ENCODE measurements around the gene CNOT1. TPM values are rescaled to one million over a fixed set of nuclear protein-coding genes. Genes with fewer than 3 reads are reported as not detected.
"Not testable (repeated sequence)": the region's sequence is repeated elsewhere in the genome, so short reads cannot be mapped to it uniquely, and the experiment has no call there.

CNOT1 gene
- total RNA-seq, 1 donor: 136 TPM

- DNase-seq (ENCODE audit: low read depth): no peak
- H3K4me3 ChIP-seq (ENCODE audit: low read depth, low read length): no peak overlapping the region
- no peak for TF ChIP-seq CTCF (IDR thresholded peaks at IDR 0.05; ENCODE audit: insufficient read depth, low read length)
Measured at GRCh38 chr16:58639230-58639629, 9.6 kb upstream of the CNOT1 start.

GRCh38 chr16:58638148-58639036, 8.8 kb upstream of the CNOT1 start:
- no peak overlapping the region for H3K4me3 ChIP-seq (ENCODE audit: low read depth, low read length)
- peak; percentile 54 for TF ChIP-seq CTCF (IDR thresholded peaks at IDR 0.05; ENCODE audit: insufficient read depth, low read length)
- DNase-seq (ENCODE audit: low read depth): peak; percentile 89

- not testable (repeated sequence) for H3K4me3 ChIP-seq (ENCODE audit: low read depth, low read length); DNase-seq (ENCODE audit: low read depth)
Measured at GRCh38 chr16:58637021-58637420, 7.4 kb upstream of the CNOT1 start.

- no peak for DNase-seq (ENCODE audit: low read depth)
- no peak overlapping the region for H3K4me3 ChIP-seq (ENCODE audit: low read depth, low read length)
- no peak for TF ChIP-seq CTCF (IDR thresholded peaks at IDR 0.05; ENCODE audit: insufficient read depth, low read length)
Measured at GRCh38 chr16:58636466-58636865, 6.8 kb upstream of the CNOT1 start.

GRCh38 chr16:58635502-58635901, 5.9 kb upstream of the CNOT1 start:
- DNase-seq (ENCODE audit: low read depth): no peak
- no peak for TF ChIP-seq CTCF (IDR thresholded peaks at IDR 0.05; ENCODE audit: insufficient read depth, low read length)

GRCh38 chr16:58634265-58634802, 4.7 kb upstream of the CNOT1 start:
- DNase-seq (ENCODE audit: low read depth): no peak
- no peak overlapping the region for H3K4me3 ChIP-seq (ENCODE audit: low read depth, low read length)
- TF ChIP-seq CTCF (IDR thresholded peaks at IDR 0.05; ENCODE audit: insufficient read depth, low read length): no peak

More at GRCh38 chr16:58635502-58635901, 5.9 kb upstream of the CNOT1 start:
- no peak overlapping the region for H3K4me3 ChIP-seq (ENCODE audit: low read depth, low read length)

GRCh38 chr16:58628845-58629732, 537 bp downstream of the CNOT1 start:
- H3K4me3 ChIP-seq (ENCODE audit: low read depth, low read length): peak overlapping the region; percentile 96
- peak; percentile 10 for DNase-seq (ENCODE audit: low read depth)
- no peak for TF ChIP-seq CTCF (IDR thresholded peaks at IDR 0.05; ENCODE audit: insufficient read depth, low read length)
